Neural progenitor cell (in vitro differentiated cells): Measurements from ENCODE around the gene MATR3. TPM values are rescaled to one million over a fixed set of nuclear protein-coding genes. Genes with fewer than 3 reads are reported as not detected.
"Not testable (repeated sequence)": the region's sequence is repeated elsewhere in the genome, so short reads cannot be mapped to it uniquely, and the experiment has no call there.

Experiments
- DNase-seq: peaks from one replicate; pipeline ENCODE4 v3.0.0-alpha.2; 2016; ENCODE audit warnings: low spot score
- H2AFZ ChIP-seq: fragments of 200-600 bp; sonication (generic); replicated peaks from 2 replicates; pipeline ENCODE4 v1.6.1; 2016; ENCODE audit warnings: antibody characterized with exemption
- H3F3A ChIP-seq: fragments of 200-600 bp; sonication (generic); 2 replicates; pipeline ENCODE4 v1.6.1; 2016; ENCODE audit warnings: antibody characterized with exemption, low read depth
- H3K27ac ChIP-seq: fragments of 200-600 bp; sonication (generic); 2 replicates; pipeline ENCODE4 v1.5.1; 2016; ENCODE audit warnings: mild to moderate bottlenecking
- H3K27me3 ChIP-seq: fragments of 200-600 bp; sonication (generic); 2 replicates; pipeline ENCODE4 v1.6.1; 2016; ENCODE audit warnings: mild to moderate bottlenecking, moderate library complexity
- H3K36me3 ChIP-seq: fragments of 200-600 bp; sonication (generic); 2 replicates; pipeline ENCODE4 v1.5.1; 2016
- H3K4me1 ChIP-seq: fragments of 200-600 bp; sonication (generic); 2 replicates; pipeline ENCODE4 v1.6.1; 2016; ENCODE audit warnings: mixed run types
- H3K4me2 ChIP-seq: fragments of 200-600 bp; sonication (generic); 2 replicates; pipeline ENCODE4 v1.6.1; 2016
- H3K4me3 ChIP-seq: fragments of 200-600 bp; sonication (generic); 2 replicates; pipeline ENCODE4 v1.5.1; 2016
- H3K79me2 ChIP-seq: fragments of 200-600 bp; sonication (generic); 2 replicates; pipeline ENCODE4 v1.6.1; 2016; ENCODE audit warnings: low read depth
- H3K9ac ChIP-seq: fragments of 200-600 bp; sonication (generic); 2 replicates; pipeline ENCODE4 v1.6.1; 2016
- H3K9me3 ChIP-seq: fragments of 200-600 bp; sonication (generic); 2 replicates; pipeline ENCODE4 v1.5.1; 2016; ENCODE audit warnings: low read depth
- H4K20me1 ChIP-seq: fragments of 200-600 bp; sonication (generic); 2 replicates; pipeline ENCODE4 v1.6.1; 2016; ENCODE audit warnings: low read depth
- H3K27ac Mint-ChIP-seq: 3 replicates; pipeline ENCODE4 v1.8.0; 2021; ENCODE audit warnings: mixed read lengths
- H3K27me3 Mint-ChIP-seq: 2 replicates; pipeline ENCODE4 v1.8.0; 2022; ENCODE audit warnings: low read depth, mild to moderate bottlenecking, inconsistent platforms, moderate library complexity, mixed read lengths; ENCODE audit not compliant: insufficient read depth
- H3K36me3 Mint-ChIP-seq: 3 replicates; pipeline ENCODE4 v1.8.0; 2021; ENCODE audit warnings: mixed read lengths
- H3K4me1 Mint-ChIP-seq: 3 replicates; pipeline ENCODE4 v1.8.0; 2021; ENCODE audit warnings: mixed read lengths
- H3K4me3 Mint-ChIP-seq: 3 replicates; pipeline ENCODE4 v1.8.0; 2021; ENCODE audit warnings: mild to moderate bottlenecking, moderate library complexity, mixed read lengths
- H3K9me3 Mint-ChIP-seq: 3 replicates; pipeline ENCODE4 v1.8.0; 2020; ENCODE audit warnings: mixed read lengths
- CTCF ChIP-seq: fragments of 200-600 bp; sonication (generic); IDR thresholded peaks from 2 replicates; pipeline ENCODE4 v1.5.1; 2017; ENCODE audit warnings: antibody characterized with exemption, mild to moderate bottlenecking
- EZH2 ChIP-seq: fragments of 200-600 bp; sonication (generic); IDR thresholded peaks from 2 replicates; pipeline ENCODE4 v1.6.1; 2017; ENCODE audit warnings: antibody characterized with exemption, mild to moderate bottlenecking, moderate library complexity
- EZH2phosphoT487 ChIP-seq: fragments of 200-600 bp; sonication (generic); IDR thresholded peaks from 2 replicates; pipeline ENCODE4 v1.6.1; 2017; ENCODE audit warnings: antibody characterized with exemption
- total RNA-seq: library from RNA; depleted of rRNA; stranded (reverse); fragments of >200 nt; gene quantifications from 2 replicates; pipeline ENCODE4 v1.2.3, GENCODE V29; 2015; ENCODE audit warnings: low replicate concordance

MATR3 gene
- total RNA-seq, 1 donor from 2014 or later = 1,185 TPM

DNA sequence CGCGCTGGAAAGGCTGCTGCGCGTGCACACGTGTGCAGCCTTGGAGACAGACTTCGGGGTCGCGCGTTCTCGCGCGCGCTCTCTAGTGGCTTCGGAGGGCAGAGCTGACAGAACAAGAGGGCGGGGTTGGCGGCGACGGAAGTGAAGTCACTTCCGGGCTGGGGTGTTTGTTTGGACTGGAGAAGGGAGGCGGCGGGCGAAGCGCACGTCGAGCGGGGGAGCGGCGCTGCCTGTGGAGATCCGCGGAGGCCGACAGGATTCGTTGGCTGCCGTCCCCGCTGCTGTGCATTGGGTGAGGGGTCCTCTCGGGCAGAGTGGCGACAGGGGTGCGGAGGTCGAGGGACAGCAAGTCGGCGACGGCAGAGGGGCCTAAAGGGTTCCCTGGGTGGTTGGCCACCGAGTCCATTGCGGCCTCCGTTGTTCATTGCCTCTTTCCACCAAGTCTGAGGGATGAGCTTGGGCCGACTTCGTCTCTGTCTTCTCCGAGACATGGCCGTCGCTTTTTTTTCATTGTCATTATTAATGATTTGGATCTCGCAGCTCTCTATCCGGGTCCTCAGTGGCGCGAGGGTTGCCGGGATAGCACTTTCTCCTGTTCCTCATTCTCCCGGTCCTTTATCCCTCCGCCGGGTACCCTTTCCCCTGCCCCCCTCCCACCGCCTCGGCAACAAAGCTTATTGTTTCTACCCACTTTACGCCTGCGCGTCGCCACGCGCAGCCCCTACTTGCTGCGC, 48.3 kb downstream of the MATR3 start, which contains the start of gene PAIP2:
Gene PAIP2 (plus strand): TSS at position 166 of the 734 bp plus-strand sequence. CDS start 21,931 bp downstream, outside the sequence.
- peaks cover 2% of the 10 kb centered on the region for H3K36me3 ChIP-seq
- H3K79me2 ChIP-seq = peaks cover 52% of the 10 kb centered on the region
- peak within 1 kb of the TSS; percentile 95 for H3K4me3 Mint-ChIP-seq
- peak within 1 kb of the TSS; percentile 71 for H2AFZ ChIP-seq
- H3K27me3 Mint-ChIP-seq = peaks cover 2% of the 10 kb centered on the region
- peak within 1 kb of the TSS; percentile 98 for H3K27ac Mint-ChIP-seq
- peak; percentile 99 for DNase-seq
- peaks cover 46% of the 10 kb centered on the region for H4K20me1 ChIP-seq
- H3K4me2 ChIP-seq = peak within 1 kb of the TSS; percentile 98
- H3K27me3 ChIP-seq = no peaks in the 10 kb centered on the region
- TF ChIP-seq CTCF (peak; percentile 74), EZH2 (no peak), EZH2phosphoT487 (no peak)
- H3K27ac ChIP-seq = peak within 1 kb of the TSS; percentile 97
- H3K36me3 Mint-ChIP-seq = peaks cover 17% of the 10 kb centered on the region
- peaks cover 12% of the 10 kb centered on the region for H3K4me1 ChIP-seq
- H3K4me1 Mint-ChIP-seq = peaks cover 27% of the 10 kb centered on the region
- peaks cover 15% of the 10 kb centered on the region for H3F3A ChIP-seq
- no peaks in the 10 kb centered on the region for H3K9me3 ChIP-seq
- peak within 1 kb of the TSS; percentile 91 for H3K9ac ChIP-seq
- H3K4me3 ChIP-seq = peak within 1 kb of the TSS; percentile 89
- H3K9me3 Mint-ChIP-seq = peaks cover 3% of the 10 kb centered on the region

- TF ChIP-seq EZH2 (no peak), CTCF (no peak), EZH2phosphoT487 (no peak)
- H4K20me1 ChIP-seq = peaks cover 51% of the 10 kb centered on the region
- peak overlapping the region; percentile 95 for H3K4me3 Mint-ChIP-seq
- H3K9ac ChIP-seq = peak overlapping the region; percentile 87
- H3K79me2 ChIP-seq = peaks cover 57% of the 10 kb centered on the region
- H3K4me1 Mint-ChIP-seq = peaks cover 26% of the 10 kb centered on the region
- peaks cover 13% of the 10 kb centered on the region for H3F3A ChIP-seq
- no peak overlapping the region for H2AFZ ChIP-seq
- peak overlapping the region; percentile 98 for H3K27ac Mint-ChIP-seq
- H3K36me3 Mint-ChIP-seq = peaks cover 21% of the 10 kb centered on the region
- H3K27me3 Mint-ChIP-seq = peaks cover 2% of the 10 kb centered on the region
- H3K4me2 ChIP-seq = peak overlapping the region; percentile 98
- no peaks in the 10 kb centered on the region for H3K27me3 ChIP-seq
- H3K9me3 Mint-ChIP-seq = peaks cover 3% of the 10 kb centered on the region
- peaks cover 12% of the 10 kb centered on the region for H3K4me1 ChIP-seq
- H3K27ac ChIP-seq = peak overlapping the region; percentile 97
- H3K36me3 ChIP-seq = peaks cover 2% of the 10 kb centered on the region
- no peaks in the 10 kb centered on the region for H3K9me3 ChIP-seq
- peak overlapping the region; percentile 89 for H3K4me3 ChIP-seq
- no peak for DNase-seq
These were observed 48.8 kb downstream of the MATR3 start for GRCh38 chr5:139342423-139342723.

DNA sequence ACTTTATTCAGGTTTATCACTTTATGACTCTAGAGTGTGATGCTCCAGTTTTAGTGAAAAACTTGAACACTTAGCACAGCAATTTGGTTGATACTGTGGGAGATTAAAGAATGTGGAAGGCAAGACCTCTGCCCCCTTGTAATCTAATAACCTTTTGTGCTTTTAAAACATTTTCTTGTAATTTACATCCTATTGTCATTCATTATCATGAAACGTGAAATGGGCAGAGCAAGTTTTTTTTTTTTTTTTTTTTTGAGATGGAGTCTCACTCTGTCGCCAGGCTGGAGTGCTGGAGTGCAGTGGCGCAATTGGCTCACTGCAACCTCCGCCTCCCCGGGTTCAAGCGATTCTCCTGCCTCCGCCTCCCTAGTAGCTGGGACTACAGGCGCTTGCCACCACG, 49.9 kb downstream of the MATR3 start:
- Mint-ChIP-seq H3K36me3 (peaks cover 23% of the 10 kb centered on the region), H3K27ac (no peak overlapping the region)

DNA sequence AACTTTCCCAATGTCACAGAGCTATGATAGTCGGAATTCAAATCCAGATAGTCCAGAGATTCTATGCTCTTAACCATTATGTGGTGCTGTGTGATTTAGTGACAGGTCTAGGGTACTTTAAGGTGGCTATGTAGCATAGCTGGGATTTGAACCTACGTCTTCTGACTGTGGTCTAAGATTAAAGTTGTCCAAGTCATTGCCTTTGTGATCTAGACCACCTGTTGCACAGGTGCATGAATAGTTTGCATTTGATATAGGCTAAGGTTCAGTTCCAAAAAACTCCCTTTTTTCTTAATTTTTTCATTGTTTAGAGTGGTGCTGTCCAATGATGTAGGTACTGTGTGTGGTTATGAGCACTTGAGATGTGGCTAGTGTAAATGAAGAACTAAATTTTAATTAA, 50.6 kb downstream of the MATR3 start:
- H3K9me3 ChIP-seq = no peaks in the 10 kb centered on the region
- DNase-seq = no peak
- H3F3A ChIP-seq = peaks cover 15% of the 10 kb centered on the region
- no peaks in the 10 kb centered on the region for H3K27me3 ChIP-seq
- H3K36me3 ChIP-seq = peaks cover 2% of the 10 kb centered on the region
- peaks cover 2% of the 10 kb centered on the region for H3K27me3 Mint-ChIP-seq
- peaks cover 26% of the 10 kb centered on the region for H3K36me3 Mint-ChIP-seq
- H2AFZ ChIP-seq = no peak overlapping the region
- peak overlapping the region; percentile 98 for H3K4me2 ChIP-seq
- no peak for TF ChIP-seq EZH2phosphoT487
- no peak for TF ChIP-seq CTCF
- peaks cover 26% of the 10 kb centered on the region for H3K4me1 Mint-ChIP-seq
- peaks cover 69% of the 10 kb centered on the region for H4K20me1 ChIP-seq
- H3K79me2 ChIP-seq = peaks cover 75% of the 10 kb centered on the region
- H3K9ac ChIP-seq = no peak overlapping the region
- H3K27ac Mint-ChIP-seq = no peak overlapping the region
- H3K4me3 Mint-ChIP-seq = peak overlapping the region; percentile 66
- H3K4me3 ChIP-seq = peak overlapping the region; percentile 89
- H3K4me1 ChIP-seq = peaks cover 12% of the 10 kb centered on the region
- peaks cover 3% of the 10 kb centered on the region for H3K9me3 Mint-ChIP-seq
- H3K27ac ChIP-seq = no peak overlapping the region

More for the DNA sequence above, 49.9 kb downstream of the MATR3 start:
- Histone ChIP-seq H3K9me3 (no peaks in the 10 kb centered on the region), H3K4me2 (peak overlapping the region; percentile 98), H4K20me1 (peaks cover 62% of the 10 kb centered on the region), H3F3A (peaks cover 13% of the 10 kb centered on the region), H3K79me2 (peaks cover 68% of the 10 kb centered on the region), H3K36me3 (peaks cover 2% of the 10 kb centered on the region), H3K9ac (peak overlapping the region; percentile 87), H3K4me3 (peak overlapping the region; percentile 89), H3K27ac (no peak overlapping the region), H3K27me3 (no peaks in the 10 kb centered on the region), H2AFZ (no peak overlapping the region), H3K4me1 (peaks cover 12% of the 10 kb centered on the region)
- Mint-ChIP-seq H3K4me1 (peaks cover 26% of the 10 kb centered on the region), H3K27me3 (peaks cover 2% of the 10 kb centered on the region), H3K9me3 (peaks cover 3% of the 10 kb centered on the region), H3K4me3 (peak overlapping the region; percentile 95)
- DNase-seq = no peak
- no peak for TF ChIP-seq EZH2phosphoT487

GRCh38 chr5:139345442-139345841, 51.9 kb downstream of the MATR3 start:
- not testable (repeated sequence) for H3K36me3 ChIP-seq, H3K27me3 ChIP-seq, H2AFZ ChIP-seq, H3K4me2 ChIP-seq, H3K9me3 Mint-ChIP-seq, H3K9ac ChIP-seq, H3K27ac ChIP-seq, H3K27me3 Mint-ChIP-seq, DNase-seq, H3K4me3 Mint-ChIP-seq, H3K4me3 ChIP-seq, H3K27ac Mint-ChIP-seq, H3K9me3 ChIP-seq
- Mint-ChIP-seq H3K4me1 (peaks cover 26% of the 10 kb centered on the region), H3K36me3 (peaks cover 29% of the 10 kb centered on the region)
- H3K4me1 ChIP-seq = peaks cover 12% of the 10 kb centered on the region
- peaks cover 82% of the 10 kb centered on the region for H4K20me1 ChIP-seq
- peaks cover 87% of the 10 kb centered on the region for H3K79me2 ChIP-seq
- H3F3A ChIP-seq = peaks cover 20% of the 10 kb centered on the region
